Endothelial cell of umbilical vein (primary cell): ENCODE data around the gene ZCCHC9. TPM values are rescaled to one million over a fixed set of nuclear protein-coding genes. Genes with fewer than 3 reads are reported as not detected.

ENCODE experiments used
- BruUV-seq: library from RNA; stranded (reverse); fragments of 400-500 nt; replicated peaks from 2 replicates; lab custom pipeline; 2021; lab: Mats Ljungman, UMichigan
- CTCF ChIA-PET: fragments of 300-600, 350-600 bp; sonication (Branson Sonifier 250); formaldehyde crosslinking; loops from one replicate; lab custom pipeline; 2021; ENCODE audit warnings: antibody characterized with exemption, inconsistent platforms; lab: Charles Lee
- POLR2A ChIA-PET: fragments of 300-600, 350-600 bp; sonication (Branson Sonifier 250); formaldehyde crosslinking; loops from one replicate; lab custom pipeline; 2021; ENCODE audit warnings: antibody characterized with exemption, inconsistent platforms; lab: Charles Lee
- DNase-seq: peaks from one replicate; pipeline ENCODE4 v3.0.0-alpha.2; 2011; ENCODE audit warnings: low read depth, low spot score
- FAIRE-seq: peaks from 2 replicates; lab custom pipeline; 2011; peaks lifted over from hg19 to GRCh38; lab: Jason Lieb, UNC
- H2AFZ ChIP-seq: 2 replicates; pipeline ENCODE4 v1.6.0; 2012; ENCODE audit warnings: low read depth, low read length, control low read depth, inconsistent platforms
- H3K27ac ChIP-seq: 2 replicates; pipeline ENCODE4 v1.5.1; 2011; ENCODE audit warnings: low read depth, mild to moderate bottlenecking, control low read depth, low read length, moderate library complexity; ENCODE audit not compliant: insufficient read depth
- H3K27me3 ChIP-seq, 2 experiments: 2 replicates each; pipeline versions ENCODE4 v1.6.0 to v1.6.1; 2011; ENCODE audit warnings: low read length in 2 of 2, mixed read lengths in 1 of 2; ENCODE audit not compliant: control insufficient read depth in 2 of 2, insufficient read depth in 2 of 2
- H3K36me3 ChIP-seq, 2 experiments: 2 replicates in 1 of 2; 3 replicates in 1 of 2; pipeline ENCODE4 v1.5.1; 2011; ENCODE audit warnings: low read length in 2 of 2, mild to moderate bottlenecking in 1 of 2, moderate library complexity in 1 of 2; ENCODE audit not compliant: control insufficient read depth in 2 of 2, insufficient read depth in 2 of 2; ENCODE audit errors: extremely low read depth in 1 of 2
- H3K4me1 ChIP-seq: 3 replicates; pipeline ENCODE4 v1.5.1; 2011; ENCODE audit warnings: mild to moderate bottlenecking, low read length; ENCODE audit not compliant: control insufficient read depth, insufficient read depth; ENCODE audit errors: extremely low read depth
- H3K4me2 ChIP-seq: 2 replicates; pipeline ENCODE4 v1.6.1; 2011; ENCODE audit warnings: low read length, control low read depth, mixed read lengths; ENCODE audit not compliant: insufficient read depth
- H3K4me3 ChIP-seq, 3 experiments: fragments of 200-600 bp in 1 of 3; sonication (generic), shearing (Covaris generic) in 1 of 3; replicated peaks in 1 of 3; 2 replicates each; pipeline ENCODE4 v1.5.1; 2011 to 2016; ENCODE audit warnings: control low read depth in 3 of 3, low read length in 3 of 3, mild to moderate bottlenecking in 2 of 3, inconsistent platforms in 1 of 3, low read depth in 1 of 3, moderate library complexity in 1 of 3; ENCODE audit not compliant: insufficient read depth in 1 of 3
- H3K79me2 ChIP-seq: 2 replicates; pipeline ENCODE4 v1.6.0; 2012; ENCODE audit warnings: low read length, inconsistent platforms; ENCODE audit not compliant: control insufficient read depth, insufficient read depth
- H3K9ac ChIP-seq: replicated peaks from 2 replicates; pipeline ENCODE3; 2011; ENCODE audit warnings: low read length, control low read depth; ENCODE audit not compliant: insufficient read depth; ENCODE audit errors: extremely low read depth
- H3K9me1 ChIP-seq: replicated peaks from 3 replicates; pipeline ENCODE4 v1.6.0; 2011; ENCODE audit warnings: mild to moderate bottlenecking, low read length; ENCODE audit not compliant: control insufficient read depth, insufficient read depth; ENCODE audit errors: extremely low read depth
- H3K9me3 ChIP-seq: replicated peaks from 2 replicates; pipeline ENCODE4 v1.5.1; 2012; ENCODE audit warnings: low read length, inconsistent platforms; ENCODE audit not compliant: control insufficient read depth, insufficient read depth
- H4K20me1 ChIP-seq: replicated peaks from 2 replicates; pipeline ENCODE3; 2011; ENCODE audit warnings: mild to moderate bottlenecking, low read length; ENCODE audit not compliant: control insufficient read depth, insufficient read depth; ENCODE audit errors: extremely low read depth
- CTCF ChIP-seq, 2 donors: IDR thresholded peaks; 1 replicate in 1 of 2; 2 replicates in 1 of 2; pipeline ENCODE4 v1.5.1; 2011; ENCODE audit warnings: low read length in 2 of 2, mild to moderate bottlenecking in 2 of 2, moderate library complexity in 2 of 2, control low read depth in 1 of 2, inconsistent platforms in 1 of 2, low read depth in 1 of 2; ENCODE audit not compliant: insufficient read depth in 1 of 2; ENCODE audit errors: extremely low read depth in 1 of 2
- EZH2 ChIP-seq: IDR thresholded peaks from 2 replicates; pipeline ENCODE4 v1.6.1; 2012; ENCODE audit warnings: borderline replicate concordance, low read depth, mild to moderate bottlenecking, moderate library complexity, low read length, inconsistent platforms; ENCODE audit not compliant: severe bottlenecking
- FOS ChIP-seq: IDR thresholded peaks from 2 replicates; pipeline ENCODE4 v1.6.1; 2011; ENCODE audit warnings: mild to moderate bottlenecking, low read length, moderate library complexity, borderline replicate concordance; ENCODE audit not compliant: insufficient read depth
- GATA2 ChIP-seq: IDR thresholded peaks from 2 replicates; pipeline ENCODE4 v1.7.0; 2011; ENCODE audit warnings: low read depth, mild to moderate bottlenecking, moderate library complexity, mixed read lengths, low read length; ENCODE audit not compliant: insufficient read length, insufficient read depth
- JUN ChIP-seq: IDR thresholded peaks from 2 replicates; pipeline ENCODE4 v1.6.1; 2011; ENCODE audit warnings: borderline replicate concordance, low read depth; ENCODE audit not compliant: insufficient read length, insufficient read depth
- MAX ChIP-seq: IDR thresholded peaks from 2 replicates; pipeline ENCODE4 v1.6.1; 2011; ENCODE audit not compliant: insufficient read depth, insufficient read length
- MYC ChIP-seq: IDR thresholded peaks from one replicate; pipeline ENCODE4 v1.6.1; 2011; ENCODE audit warnings: mild to moderate bottlenecking, low read depth, low read length
- POLR2A ChIP-seq: IDR thresholded peaks from 2 replicates; pipeline ENCODE4 v1.6.1; 2012; ENCODE audit warnings: low read depth, mild to moderate bottlenecking, control low read depth, low read length
- POLR2AphosphoS5 ChIP-seq: IDR thresholded peaks from 2 replicates; pipeline ENCODE4 v1.6.1; 2012; ENCODE audit warnings: low read depth, mild to moderate bottlenecking, control low read depth, low read length, moderate library complexity; ENCODE audit not compliant: insufficient read depth
- dilution Hi-C: fragments of 300-500 bp; cut with MboI; formaldehyde crosslinking; loops from one replicate; pipeline ENCODE4 v1.15.0; 2019; ENCODE audit warnings: low sequenced_read_pairs; ENCODE audit not compliant: extremely low pct_ligation_motif_present
- intact Hi-C: fragments of 100-400 bp; cut with micrococcal nuclease; formaldehyde crosslinking; loops from one replicate; pipeline ENCODE4 v1.10.0; 2022
- polyA plus RNA-seq, 4 experiments: library from polyadenylated mRNA; depleted of rRNA in 3 of 4; stranded (reverse) in 3 of 4; unstranded in 1 of 4; fragments of >200 nt; gene quantifications; 2 replicates each; pipeline versions ENCODE4 v1.2.1 to v1.2.3, GENCODE V29; 2011 to 2012; ENCODE audit warnings: missing spikeins in 1 of 4
- total RNA-seq: library from RNA; stranded (reverse); gene quantifications from 2 replicates; pipeline ENCODE4 v1.2.3, GENCODE V29; 2021

Gene ZCCHC9
- total and polyA plus RNA-seq, 2 donors (not counting 3 experiments of a cell fraction or from before 2014, with no cell fraction given) = 6.8 to 23.9 TPM

GRCh38 chr5:81336556-81336955, 35.2 kb downstream of the ZCCHC9 start:
- ChIA-PET POLR2A (no interaction called here), CTCF (interaction anchor here (1.0 to 1.2 kb wide), 3 partner anchors 10 to 68 kb away, joined by 3 read pairs; no protein-coding TSS in a partner anchor)
- DNase-seq (no peak), FAIRE-seq (no peak)
- intact Hi-C loops (no loop called here), dilution Hi-C loops (no loop called here)
- no peak overlapping the region for H3K4me2 ChIP-seq
- H2AFZ ChIP-seq = no peak overlapping the region
- H3K79me2 ChIP-seq = no peaks in the 10 kb centered on the region
- no peaks in the 10 kb centered on the region for H3K4me1 ChIP-seq
- no peaks in the 10 kb centered on the region for H4K20me1 ChIP-seq
- no peaks in the 10 kb centered on the region for H3K9me3 ChIP-seq
- TF ChIP-seq GATA2 (no peak), MYC (no peak), EZH2 (no peak), CTCF (IDR thresholded peaks at IDR 0.05; ENCODE audit: extremely low read depth in 1 of 2, insufficient read depth in 1 of 2, low read depth in 1 of 2, low read length in 2 of 2) (no peak), MAX (no peak)
- no peak overlapping the region for H3K9ac ChIP-seq
- no peaks in the 10 kb centered on the region for H3K27me3 ChIP-seq
- H3K4me3 ChIP-seq = no peak overlapping the region
- H3K36me3 ChIP-seq = no peaks in the 10 kb centered on the region
- no peaks in the 10 kb centered on the region for H3K9me1 ChIP-seq
- no peak overlapping the region for H3K27ac ChIP-seq
- no TSS peak for BruUV-seq

- Histone ChIP-seq H3K36me3 (no peaks in the 10 kb centered on the region), H3K27me3 (no peaks in the 10 kb centered on the region), H3K9me1 (no peaks in the 10 kb centered on the region), H4K20me1 (no peaks in the 10 kb centered on the region), H3K27ac (no peak overlapping the region), H3K9ac (no peak overlapping the region), H3K4me3 (no peak overlapping the region), H3K79me2 (no peaks in the 10 kb centered on the region), H2AFZ (no peak overlapping the region), H3K4me2 (no peak overlapping the region), H3K4me1 (no peaks in the 10 kb centered on the region), H3K9me3 (no peaks in the 10 kb centered on the region)
- FAIRE-seq = no peak
- no peak for DNase-seq
- intact Hi-C loops = no loop called here
- no TSS peak for BruUV-seq
- dilution Hi-C loops = no loop called here
- POLR2A ChIA-PET = no interaction called here
- TF ChIP-seq POLR2AphosphoS5 (no peak), JUN (no peak), MYC (no peak), CTCF (IDR thresholded peaks at IDR 0.05; ENCODE audit: extremely low read depth in 1 of 2, insufficient read depth in 1 of 2, low read depth in 1 of 2, low read length in 2 of 2) (no peak), FOS (no peak), GATA2 (no peak), POLR2A (no peak), MAX (no peak), EZH2 (no peak)
- CTCF ChIA-PET = interaction anchor here (1.2 kb wide), 1 partner anchor 8 kb away, joined by 3 read pairs; no protein-coding TSS in a partner anchor
Measured at GRCh38 chr5:81337803-81338202, 36.4 kb downstream of the ZCCHC9 start.
